ENCODE data around the gene STARD7. TPM values are rescaled to one million over a fixed set of nuclear protein-coding genes. Genes with fewer than 3 reads are reported as not detected.
A peak's percentile ranks its signal among the peaks of the same experiment; 100 is the strongest.

The STARD7 gene
- total and polyA plus RNA-seq, 9 of the 15 experiments (the other 6 are each of a cell fraction or from before 2014, with no cell fraction given): 90.9 to 196 (median 145) TPM

DNA sequence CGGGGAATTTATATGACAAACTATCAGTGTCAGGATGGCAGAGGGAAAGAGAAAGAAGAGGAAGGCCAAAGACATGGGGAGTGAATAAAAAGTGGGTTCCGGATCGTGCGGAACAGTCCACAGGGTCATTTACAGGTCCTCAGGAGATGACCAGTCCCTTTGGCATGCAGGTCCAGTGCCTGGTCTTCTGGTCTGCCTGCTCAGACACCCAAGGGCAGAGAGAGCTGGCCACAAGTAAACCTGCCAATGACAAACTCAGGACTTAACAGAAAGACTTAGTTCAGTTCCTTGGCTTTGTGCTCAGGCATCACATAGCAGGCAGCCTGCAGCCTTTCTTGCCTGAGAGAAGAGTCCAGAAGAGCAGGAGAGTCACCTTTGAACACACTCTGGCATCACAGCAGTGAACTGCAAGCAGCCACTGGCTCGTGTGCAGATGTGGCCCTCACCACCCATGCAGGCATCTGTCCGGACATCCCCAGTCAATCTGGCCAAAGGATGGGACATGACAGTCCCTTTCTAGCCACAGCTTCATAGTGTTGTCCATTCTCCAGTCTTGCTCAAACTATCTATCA lies 43.2 kb upstream of the STARD7 start (continued):
- 0 out of 2 replicates have a peak, but pooled peaks have one; percentile 18 for TF ChIP-seq CTBP1 (IDR thresholded peaks at IDR 0.05; ENCODE audit: borderline replicate concordance)
- TF ChIP-seq HCFC1 (IDR thresholded peaks at IDR 0.05; ENCODE audit: low read depth, low read length): peak; percentile 42; the same call in 1 of the 2 replicates
- TF ChIP-seq TAF15 (IDR thresholded peaks at IDR 0.05; ENCODE audit: low read depth, low read length): no peak
- no peak for TF ChIP-seq USF2 (CRISPR knock-in tag; IDR thresholded peaks at IDR 0.05)
- no peak for TF ChIP-seq ZNF778 (CRISPR knock-in tag; IDR thresholded peaks at IDR 0.05)
- no peak for TF ChIP-seq CREBBP (IDR thresholded peaks at IDR 0.05; ENCODE audit: low read depth, low read length)
- no peak for TF ChIP-seq ZNF584 (CRISPR knock-in tag; IDR thresholded peaks at IDR 0.05; ENCODE audit: low read depth)
- TF ChIP-seq RBM39 (optimal IDR thresholded peaks at IDR 0.05; ENCODE audit: low read depth, low read length): no peak
- peak; percentile 50; the same call in 1 of the 2 replicates for TF ChIP-seq ESRRA (IDR thresholded peaks at IDR 0.05; ENCODE audit: borderline replicate concordance, low read depth)
- TF ChIP-seq XRCC3 (IDR thresholded peaks at IDR 0.05): no peak
- TF ChIP-seq, protein P1, sequence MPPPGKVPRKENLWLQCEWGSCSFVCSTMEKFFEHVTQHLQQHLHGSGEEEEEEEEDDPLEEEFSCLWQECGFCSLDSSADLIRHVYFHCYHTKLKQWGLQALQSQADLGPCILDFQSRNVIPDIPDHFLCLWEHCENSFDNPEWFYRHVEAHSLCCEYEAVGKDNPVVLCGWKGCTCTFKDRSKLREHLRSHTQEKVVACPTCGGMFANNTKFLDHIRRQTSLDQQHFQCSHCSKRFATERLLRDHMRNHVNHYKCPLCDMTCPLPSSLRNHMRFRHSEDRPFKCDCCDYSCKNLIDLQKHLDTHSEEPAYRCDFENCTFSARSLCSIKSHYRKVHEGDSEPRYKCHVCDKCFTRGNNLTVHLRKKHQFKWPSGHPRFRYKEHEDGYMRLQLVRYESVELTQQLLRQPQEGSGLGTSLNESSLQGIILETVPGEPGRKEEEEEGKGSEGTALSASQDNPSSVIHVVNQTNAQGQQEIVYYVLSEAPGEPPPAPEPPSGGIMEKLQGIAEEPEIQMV (tag; conservative IDR thresholded peaks at IDR 0.05; ENCODE audit: low read depth): no peak
- no peak for TF ChIP-seq ZBTB1 (CRISPR knock-in tag; IDR thresholded peaks at IDR 0.05; ENCODE audit: borderline replicate concordance, low read depth)
- TF ChIP-seq RBM17 (IDR thresholded peaks at IDR 0.05; ENCODE audit: borderline replicate concordance, low read depth, low read length): no peak
- no peak for TF ChIP-seq ZNF174 (CRISPR knock-in tag; IDR thresholded peaks at IDR 0.05)
- no peak for TF ChIP-seq ZNF212 (CRISPR knock-in tag; IDR thresholded peaks at IDR 0.05)
- no peak for TF ChIP-seq BCOR (IDR thresholded peaks at IDR 0.05)
- TF ChIP-seq ZSCAN29 (IDR thresholded peaks at IDR 0.05): 0 out of 2 replicates have a peak, but pooled peaks have one; percentile 24
- no peak for TF ChIP-seq ZBTB43 (CRISPR knock-in tag; IDR thresholded peaks at IDR 0.05)
- no peak for TF ChIP-seq MAZ (CRISPR knock-in tag; conservative IDR thresholded peaks at IDR 0.05 in 1 of 2, IDR thresholded peaks at IDR 0.05 in 1 of 2)
- TF ChIP-seq RB1 (IDR thresholded peaks at IDR 0.05; ENCODE audit: low read depth): peak; percentile 27; the same call in 1 of the 2 replicates
- no peak for TF ChIP-seq ARHGAP35 (IDR thresholded peaks at IDR 0.05; ENCODE audit: partially characterized antibody)
- TF ChIP-seq THAP7 (CRISPR knock-in tag; IDR thresholded peaks at IDR 0.05): no peak
- TF ChIP-seq ZNF583 (CRISPR knock-in tag; IDR thresholded peaks at IDR 0.05): no peak
- no peak for TF ChIP-seq FOXO4 (CRISPR knock-in tag; IDR thresholded peaks at IDR 0.05)

Measured in K562 (cell line).